IMR-90 (cell line): ENCODE measurements around the gene STARD7. TPM values are rescaled to one million over a fixed set of nuclear protein-coding genes. Genes with fewer than 3 reads are reported as not detected.

Source experiments
- ATAC-seq: fragments of 200-7000 bp; cut with Tn5 transposase; 2 replicates; pipeline ENCODE4 v1.9.1; 2020; ENCODE audit warnings: low read depth, mild to moderate bottlenecking, moderate library complexity
- BruUV-seq: library from RNA; stranded (reverse); fragments of 400-500 nt; replicated peaks from 2 replicates; lab custom pipeline; 2021; lab: Mats Ljungman, UMichigan
- CTCF ChIA-PET: fragments of 300-600 bp; formaldehyde crosslinking; extraction: SDS; loops from one replicate; lab custom pipeline; 2021; ENCODE audit warnings: antibody characterized with exemption; lab: Yijun Ruan, JAX
- POLR2A ChIA-PET: fragments of 300-600 bp; sonication (Branson Sonifier 250); formaldehyde crosslinking; loops from one replicate; lab custom pipeline; 2022; ENCODE audit warnings: antibody characterized with exemption; ENCODE audit not compliant: unreplicated experiment; lab: Charles Lee
- DNase-seq: peaks from one replicate; pipeline ENCODE4 v3.0.0; 2013
- H2AFZ ChIP-seq: replicated peaks from 2 replicates; pipeline ENCODE3; 2013; ENCODE audit warnings: low read length, mild to moderate bottlenecking; ENCODE audit not compliant: poor library complexity
- H2AK5ac ChIP-seq: 2 replicates; pipeline ENCODE4 v1.6.1; 2013; ENCODE audit warnings: low read depth, low read length, inconsistent platforms
- H2AK9ac ChIP-seq: replicated peaks from 2 replicates; pipeline ENCODE3; 2013; ENCODE audit warnings: mild to moderate bottlenecking, low read depth, low read length, moderate library complexity; ENCODE audit not compliant: poor library complexity
- H2BK120ac ChIP-seq: 2 replicates; pipeline ENCODE4 v1.6.1; 2013; ENCODE audit warnings: low read depth, low read length, inconsistent platforms
- H2BK15ac ChIP-seq: 3 replicates; pipeline ENCODE4 v1.6.1; 2013; ENCODE audit warnings: low read depth, low read length, inconsistent platforms
- H2BK20ac ChIP-seq: 2 replicates; pipeline ENCODE4 v1.6.1; 2013; ENCODE audit warnings: low read depth, mild to moderate bottlenecking, inconsistent platforms, low read length, moderate library complexity
- H2BK5ac ChIP-seq: 2 replicates; pipeline ENCODE4 v1.6.1; 2013; ENCODE audit warnings: mild to moderate bottlenecking, low read depth, low read length, inconsistent platforms; ENCODE audit not compliant: poor library complexity, severe bottlenecking
- H3K14ac ChIP-seq: replicated peaks from 2 replicates; pipeline ENCODE4 v1.6.1; 2013; ENCODE audit warnings: low read depth, low read length, inconsistent platforms
- H3K18ac ChIP-seq: 2 replicates; pipeline ENCODE4 v1.6.1; 2013; ENCODE audit warnings: low read depth, low read length, control low read depth
- H3K23ac ChIP-seq: 2 replicates; pipeline ENCODE4 v1.6.1; 2013; ENCODE audit warnings: low read depth, low read length, inconsistent platforms
- H3K27ac ChIP-seq: 2 replicates; pipeline ENCODE4 v1.5.1; 2013; ENCODE audit warnings: mild to moderate bottlenecking, control low read depth, low read length; ENCODE audit not compliant: insufficient read depth
- H3K27me3 ChIP-seq: 2 replicates; pipeline ENCODE4 v1.6.1; 2013; ENCODE audit warnings: low read length; ENCODE audit not compliant: control insufficient read depth, insufficient read depth
- H3K36me3 ChIP-seq: 2 replicates; pipeline ENCODE4 v1.6.1; 2013; ENCODE audit warnings: low read length, mixed read lengths; ENCODE audit not compliant: control insufficient read depth, insufficient read depth
- H3K4ac ChIP-seq: 2 replicates; pipeline ENCODE4 v1.6.1; 2013; ENCODE audit warnings: low read depth, low read length, inconsistent platforms
- H3K4me1 ChIP-seq: 2 replicates; pipeline ENCODE4 v1.6.1; 2013; ENCODE audit warnings: low read length, mixed read lengths; ENCODE audit not compliant: control insufficient read depth, insufficient read depth
- H3K4me2 ChIP-seq: 2 replicates; pipeline ENCODE4 v1.6.1; 2013; ENCODE audit warnings: low read depth, mild to moderate bottlenecking, control low read depth, low read length, moderate library complexity
- H3K4me3 ChIP-seq: 2 replicates; pipeline ENCODE4 v1.5.1; 2013; ENCODE audit warnings: low read depth, mild to moderate bottlenecking, control low read depth, low read length, moderate library complexity; ENCODE audit not compliant: insufficient read depth
- H3K56ac ChIP-seq: 2 replicates; pipeline ENCODE4 v1.6.1; 2013; ENCODE audit warnings: low read length, inconsistent platforms; ENCODE audit not compliant: insufficient read depth; ENCODE audit errors: extremely low read depth
- H3K79me1 ChIP-seq, 2 experiments: 2 replicates each; pipeline ENCODE4 v1.6.1; 2013; ENCODE audit warnings: low read length in 2 of 2, inconsistent platforms in 1 of 2, low read depth in 1 of 2
- H3K9ac ChIP-seq: 2 replicates; pipeline ENCODE4 v1.6.1; 2013; ENCODE audit warnings: low read depth, low read length, control low read depth
- H3K9me1 ChIP-seq: 2 replicates; pipeline ENCODE4 v1.6.1; 2013; ENCODE audit warnings: low read length, inconsistent platforms; ENCODE audit not compliant: insufficient read depth
- H3K9me3 ChIP-seq: 2 replicates; pipeline ENCODE4 v1.6.1; 2013; ENCODE audit warnings: low read length; ENCODE audit not compliant: control insufficient read depth, insufficient read depth
- H4K20me1 ChIP-seq: 2 replicates; pipeline ENCODE4 v1.6.1; 2013; ENCODE audit warnings: low read length, inconsistent platforms; ENCODE audit not compliant: insufficient read depth
- H4K5ac ChIP-seq: 2 replicates; pipeline ENCODE4 v1.6.1; 2013; ENCODE audit warnings: mild to moderate bottlenecking, low read depth, low read length, control low read depth
- H4K8ac ChIP-seq, 2 experiments: 2 replicates each; pipeline ENCODE4 v1.6.1; 2013; ENCODE audit warnings: low read depth in 2 of 2, low read length in 2 of 2, control low read depth in 1 of 2, inconsistent platforms in 1 of 2
- H4K91ac ChIP-seq: 2 replicates; pipeline ENCODE4 v1.6.1; 2013; ENCODE audit warnings: low read depth, low read length, inconsistent platforms; ENCODE audit not compliant: insufficient read depth
- FOS ChIP-seq: fragments of 150-350 bp; IDR thresholded peaks from 2 replicates; pipeline ENCODE4 v1.6.1; 2016; ENCODE audit warnings: low read depth, low read length
- RAD21 ChIP-seq: IDR thresholded peaks from 2 replicates; pipeline ENCODE4 v1.6.1; 2012; ENCODE audit warnings: low read length, improper control_type of control experiment
- RCOR1 ChIP-seq: IDR thresholded peaks from 2 replicates; pipeline ENCODE4 v1.6.1; 2012; ENCODE audit warnings: mild to moderate bottlenecking, low read length, improper control_type of control experiment; ENCODE audit not compliant: insufficient replicate concordance
- WGBS, 2 experiments: methylation state at CpG; one replicate each; pipeline versions ENCODE4 v1.1.5 to v1.1.7; 2013; ENCODE audit warnings: missing lambda C conversion rate in 2 of 2; ENCODE audit not compliant: insufficient read length in 1 of 2; ENCODE audit errors: extremely low coverage in 2 of 2; 5-methylcytosine and 5-hydroxymethylcytosine counted together
- dilution Hi-C: fragments of 300-500 bp; cut with HindIII; formaldehyde crosslinking; loops from one replicate; pipeline ENCODE4 v1.14.3; 2018; ENCODE audit warnings: low sequenced_read_pairs; ENCODE audit not compliant: unreplicated experiment
- in situ Hi-C: fragments of 300-500 bp; cut with MboI; formaldehyde crosslinking; loops from 3 replicates; pipeline ENCODE4 v1.14.3; 2019; ENCODE audit warnings: low sequenced_read_pairs, inconsistent platforms, mixed read lengths
- intact Hi-C: fragments of 100-400 bp; cut with micrococcal nuclease; formaldehyde crosslinking; loops from 2 replicates; pipeline ENCODE4 v1.10.0; 2022
- polyA plus RNA-seq, 3 experiments: library from polyadenylated mRNA; depleted of rRNA; stranded (reverse); fragments of >200 nt; gene quantifications; 2 replicates each; pipeline ENCODE4 v1.2.3, GENCODE V29; 2012; ENCODE audit warnings: low replicate concordance in 1 of 3
- total RNA-seq: library from RNA; depleted of rRNA; stranded (reverse); fragments of >200 nt; gene quantifications from 2 replicates; pipeline ENCODE4 v1.2.3, GENCODE V29; 2012

STARD7 gene
- total and polyA plus RNA-seq, 2 of the 4 experiments (the other 2 are of a cell fraction), result 61.7 to 138 TPM

GRCh38 chr2:96231316-96231715, 22.7 kb upstream of the STARD7 start:
- H4K91ac ChIP-seq, result no peak overlapping the region
- H4K5ac ChIP-seq, result no peak overlapping the region
- DNase-seq (no peak), ATAC-seq (no peak)
- no peak overlapping the region for H2BK20ac ChIP-seq
- in situ Hi-C loops, result no loop called here
- H4K20me1 ChIP-seq, result no peaks in the 10 kb centered on the region; the same call in 1 of the 2 replicates
- H2AK9ac ChIP-seq, result no peak overlapping the region
- no peak overlapping the region for H2AFZ ChIP-seq
- H2BK15ac ChIP-seq, result no peak overlapping the region
- ChIA-PET CTCF (no interaction called here), POLR2A (no interaction called here)
- no peak overlapping the region for H3K4ac ChIP-seq
- no peak overlapping the region for H4K8ac ChIP-seq
- intact Hi-C loops, result no loop called here
- no peak overlapping the region for H2AK5ac ChIP-seq
- WGBS, 2 experiments, result 100% methylated on average over 1 of the region's 4 CpGs; no CpG with 5 or more reads in 1 of the 2 experiments
- TF ChIP-seq RCOR1 (no peak), FOS (no peak), RAD21 (no peak)
- peaks cover 9% of the 10 kb centered on the region in 2 experiments for H3K79me1 ChIP-seq
- H3K9me1 ChIP-seq, result peaks cover 4% of the 10 kb centered on the region
- no peak overlapping the region for H3K56ac ChIP-seq
- no peak overlapping the region for H3K4me3 ChIP-seq
- H3K9ac ChIP-seq, result no peak overlapping the region
- H3K36me3 ChIP-seq, result no peaks in the 10 kb centered on the region
- H3K27me3 ChIP-seq, result no peaks in the 10 kb centered on the region
- no peak overlapping the region for H3K27ac ChIP-seq
- H3K4me2 ChIP-seq, result no peak overlapping the region
- no peak overlapping the region for H3K14ac ChIP-seq
- no peaks in the 10 kb centered on the region for H3K4me1 ChIP-seq
- no peak overlapping the region for H3K23ac ChIP-seq
- H2BK5ac ChIP-seq, result no peak overlapping the region
- H3K18ac ChIP-seq, result no peak overlapping the region
- BruUV-seq, result no TSS peak
- H3K9me3 ChIP-seq, result no peaks in the 10 kb centered on the region
- dilution Hi-C loops, result no loop called here
- H2BK120ac ChIP-seq, result no peak overlapping the region
